Activated B cell treated with CpG ODN at 0.5 μM for 24 hours (primary cell): ENCODE measurements around the gene DEPP1. TPM values are rescaled to one million over a fixed set of nuclear protein-coding genes. Genes with fewer than 3 reads are reported as not detected.
A peak's percentile ranks its signal among the peaks of the same experiment; 100 is the strongest.

ENCODE experiments used
- ATAC-seq: fragments of 200-7000 bp; cut with Tn5 transposase; one replicate; pipeline ENCODE4 v1.10.0; 2021; ENCODE audit warnings: low read depth, mild to moderate bottlenecking, moderate library complexity
- CTCF ChIA-PET: fragments of 350-600 bp; sonication (Branson Sonifier 250); formaldehyde crosslinking; loops from one replicate; lab custom pipeline; 2021; ENCODE audit warnings: antibody characterized with exemption; lab: Charles Lee
- POLR2A ChIA-PET: fragments of 350-600 bp; sonication (Branson Sonifier 250); formaldehyde crosslinking; loops from one replicate; lab custom pipeline; 2021; ENCODE audit warnings: antibody characterized with exemption; lab: Charles Lee
- DNase-seq: peaks from one replicate; pipeline ENCODE4 v3.0.0; 2022
- H3K27ac Mint-ChIP-seq: one replicate; pipeline ENCODE4 v1.8.0; 2020; ENCODE audit warnings: mixed read lengths
- H3K27me3 Mint-ChIP-seq: one replicate; pipeline ENCODE4 v1.8.0; 2021; ENCODE audit warnings: mixed read lengths
- H3K36me3 Mint-ChIP-seq: one replicate; pipeline ENCODE4 v1.8.0; 2021; ENCODE audit warnings: low read depth, mixed read lengths
- H3K4me1 Mint-ChIP-seq: one replicate; pipeline ENCODE4 v1.8.0; 2021; ENCODE audit warnings: mixed read lengths
- H3K4me3 Mint-ChIP-seq: one replicate; pipeline ENCODE4 v1.8.0; 2020; ENCODE audit warnings: mild to moderate bottlenecking, mixed read lengths
- H3K9me3 Mint-ChIP-seq: one replicate; pipeline ENCODE4 v1.8.0; 2020; ENCODE audit warnings: mixed read lengths
- intact Hi-C: fragments of 100-400 bp; cut with micrococcal nuclease; formaldehyde crosslinking; loops from one replicate; pipeline ENCODE4 v1.15.1; 2024
- total RNA-seq: library from RNA; stranded (reverse); gene quantifications from 2 replicates; pipeline ENCODE4 v1.2.3, GENCODE V29; 2022
- TF ChIP-seq, protein P1 (sequence below): fragments of 200-600 bp; IDR thresholded peaks from one replicate; pipeline ENCODE4 v1.8.0; 2022; ENCODE audit warnings: antibody characterized with exemption, mild to moderate bottlenecking

DEPP1 gene
- total RNA-seq, 1 donor from 2014 or later = 0.11 TPM

DNA sequence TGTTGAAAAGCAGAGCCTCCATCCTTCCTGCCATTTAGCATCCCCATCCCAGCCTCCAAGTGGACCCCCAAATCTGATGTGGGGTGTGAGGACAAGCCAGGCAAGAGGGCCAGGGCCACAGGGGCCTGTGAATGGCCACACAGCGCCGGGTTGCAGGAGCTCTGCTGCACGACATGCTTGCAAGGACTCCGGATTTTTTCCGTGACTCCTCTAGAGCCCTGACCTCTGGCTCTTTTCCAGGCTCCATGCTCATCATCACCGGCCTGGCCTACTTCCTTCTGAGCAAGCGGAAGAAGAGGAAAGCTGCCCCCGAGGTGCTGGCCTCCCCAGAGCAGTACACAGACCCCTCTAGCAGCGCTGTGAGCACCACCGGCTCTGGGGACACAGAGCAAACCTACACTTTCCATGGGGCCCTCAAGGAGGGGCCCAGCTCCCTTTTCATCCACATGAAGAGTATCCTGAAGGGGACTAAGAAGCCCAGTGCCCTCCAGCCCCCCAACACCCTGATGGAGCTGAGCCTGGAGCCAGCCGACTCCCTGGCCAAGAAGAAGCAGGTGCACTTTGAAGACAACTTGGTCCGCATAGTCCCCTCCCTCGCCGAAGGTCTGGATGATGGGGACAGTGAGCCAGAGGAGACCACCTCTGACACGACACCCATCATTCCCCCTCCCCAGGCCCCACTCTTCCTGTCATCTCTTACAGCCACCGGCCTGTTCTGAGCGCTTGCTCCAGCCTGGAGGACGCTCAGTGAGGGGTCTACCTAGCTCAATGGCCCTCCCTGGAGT is 44.0 kb downstream of the DEPP1 start:
- H3K4me3 Mint-ChIP-seq = no peak overlapping the region
- TF ChIP-seq, protein P1, sequence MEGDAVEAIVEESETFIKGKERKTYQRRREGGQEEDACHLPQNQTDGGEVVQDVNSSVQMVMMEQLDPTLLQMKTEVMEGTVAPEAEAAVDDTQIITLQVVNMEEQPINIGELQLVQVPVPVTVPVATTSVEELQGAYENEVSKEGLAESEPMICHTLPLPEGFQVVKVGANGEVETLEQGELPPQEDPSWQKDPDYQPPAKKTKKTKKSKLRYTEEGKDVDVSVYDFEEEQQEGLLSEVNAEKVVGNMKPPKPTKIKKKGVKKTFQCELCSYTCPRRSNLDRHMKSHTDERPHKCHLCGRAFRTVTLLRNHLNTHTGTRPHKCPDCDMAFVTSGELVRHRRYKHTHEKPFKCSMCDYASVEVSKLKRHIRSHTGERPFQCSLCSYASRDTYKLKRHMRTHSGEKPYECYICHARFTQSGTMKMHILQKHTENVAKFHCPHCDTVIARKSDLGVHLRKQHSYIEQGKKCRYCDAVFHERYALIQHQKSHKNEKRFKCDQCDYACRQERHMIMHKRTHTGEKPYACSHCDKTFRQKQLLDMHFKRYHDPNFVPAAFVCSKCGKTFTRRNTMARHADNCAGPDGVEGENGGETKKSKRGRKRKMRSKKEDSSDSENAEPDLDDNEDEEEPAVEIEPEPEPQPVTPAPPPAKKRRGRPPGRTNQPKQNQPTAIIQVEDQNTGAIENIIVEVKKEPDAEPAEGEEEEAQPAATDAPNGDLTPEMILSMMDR = no peak

DNA sequence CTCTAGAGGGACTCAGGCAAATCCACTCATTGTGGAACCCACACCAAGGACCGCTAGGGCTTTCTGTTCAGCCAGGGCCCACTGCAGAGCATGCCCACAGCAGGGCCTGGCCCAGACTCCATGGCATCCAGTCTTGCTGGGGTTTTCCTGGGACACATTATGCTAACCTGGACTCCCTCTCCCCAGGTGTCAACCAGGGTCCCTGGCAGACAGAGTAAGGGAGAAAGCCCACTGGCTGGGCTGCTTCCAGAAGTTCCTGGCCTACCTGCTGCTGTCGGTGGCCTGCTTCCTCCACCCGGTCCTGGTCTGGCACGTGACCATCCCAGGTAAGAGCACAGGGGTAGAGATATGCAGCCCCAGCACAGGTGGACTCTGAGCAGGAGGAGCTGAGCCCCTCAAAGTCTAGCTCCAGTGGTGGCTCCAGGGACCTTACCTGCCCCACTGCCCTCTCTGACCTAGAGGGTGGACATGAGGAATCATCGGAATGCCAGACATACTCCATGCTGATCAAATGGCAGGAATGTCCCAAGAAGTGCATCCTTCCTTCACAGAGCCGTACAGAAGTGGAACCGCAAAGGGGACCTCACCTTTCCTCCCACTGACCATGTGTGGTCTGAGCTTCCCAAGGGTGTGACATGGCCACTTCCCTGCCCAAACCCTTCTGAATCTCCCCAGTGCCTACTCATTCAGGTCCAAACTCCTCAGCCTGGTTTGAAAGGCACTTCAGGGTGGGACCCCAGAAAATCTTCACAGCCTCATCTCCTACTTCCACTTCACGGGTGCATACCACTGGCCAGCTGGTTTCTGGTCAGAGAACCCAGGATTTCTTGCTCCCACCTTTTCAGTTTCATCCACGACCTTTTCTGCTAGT is 44.9 kb downstream of the DEPP1 start:
- Mint-ChIP-seq H3K27ac (no peak overlapping the region), H3K4me1 (no peaks in the 10 kb centered on the region), H3K36me3 (no peaks in the 10 kb centered on the region), H3K4me3 (no peak overlapping the region), H3K27me3 (no peaks in the 10 kb centered on the region), H3K9me3 (no peaks in the 10 kb centered on the region)
- TF ChIP-seq, protein P1 = no peak
- DNase-seq (no peak), ATAC-seq (no peak)
- CTCF ChIA-PET = interaction anchor here (0.6 to 4.6 kb wide), 14 partner anchors 11 to 74 kb away, joined by 3 to 60 read pairs (median 4); partner anchors contain the start of genes DEPP1 and ZNF22
- POLR2A ChIA-PET = interaction anchor here (0.7 to 2.8 kb wide), 5 partner anchors 30 to 68 kb away, joined by 3 to 12 read pairs (median 5); no protein-coding TSS in a partner anchor
- intact Hi-C loops = loop anchor here (2.0 kb wide), 2 partner anchors 67 to 301 kb away; partner anchors contain the start of gene ZNF22

More for the DNA sequence above, 44.0 kb downstream of the DEPP1 start:
- DNase-seq (peak; percentile 9), ATAC-seq (no peak)
- CTCF ChIA-PET = interaction anchor here (1.4 to 4.6 kb wide), 4 partner anchors 12 to 44 kb away, joined by 3 to 60 read pairs (median 14); partner anchors contain the start of gene DEPP1
- Mint-ChIP-seq H3K27me3 (no peaks in the 10 kb centered on the region), H3K36me3 (no peaks in the 10 kb centered on the region), H3K27ac (no peak overlapping the region), H3K9me3 (no peaks in the 10 kb centered on the region), H3K4me1 (no peaks in the 10 kb centered on the region)
- intact Hi-C loops = no loop called here
- POLR2A ChIA-PET = interaction anchor here (2.8 kb wide), 1 partner anchor 39 kb away, joined by 12 read pairs; no protein-coding TSS in a partner anchor

DNA sequence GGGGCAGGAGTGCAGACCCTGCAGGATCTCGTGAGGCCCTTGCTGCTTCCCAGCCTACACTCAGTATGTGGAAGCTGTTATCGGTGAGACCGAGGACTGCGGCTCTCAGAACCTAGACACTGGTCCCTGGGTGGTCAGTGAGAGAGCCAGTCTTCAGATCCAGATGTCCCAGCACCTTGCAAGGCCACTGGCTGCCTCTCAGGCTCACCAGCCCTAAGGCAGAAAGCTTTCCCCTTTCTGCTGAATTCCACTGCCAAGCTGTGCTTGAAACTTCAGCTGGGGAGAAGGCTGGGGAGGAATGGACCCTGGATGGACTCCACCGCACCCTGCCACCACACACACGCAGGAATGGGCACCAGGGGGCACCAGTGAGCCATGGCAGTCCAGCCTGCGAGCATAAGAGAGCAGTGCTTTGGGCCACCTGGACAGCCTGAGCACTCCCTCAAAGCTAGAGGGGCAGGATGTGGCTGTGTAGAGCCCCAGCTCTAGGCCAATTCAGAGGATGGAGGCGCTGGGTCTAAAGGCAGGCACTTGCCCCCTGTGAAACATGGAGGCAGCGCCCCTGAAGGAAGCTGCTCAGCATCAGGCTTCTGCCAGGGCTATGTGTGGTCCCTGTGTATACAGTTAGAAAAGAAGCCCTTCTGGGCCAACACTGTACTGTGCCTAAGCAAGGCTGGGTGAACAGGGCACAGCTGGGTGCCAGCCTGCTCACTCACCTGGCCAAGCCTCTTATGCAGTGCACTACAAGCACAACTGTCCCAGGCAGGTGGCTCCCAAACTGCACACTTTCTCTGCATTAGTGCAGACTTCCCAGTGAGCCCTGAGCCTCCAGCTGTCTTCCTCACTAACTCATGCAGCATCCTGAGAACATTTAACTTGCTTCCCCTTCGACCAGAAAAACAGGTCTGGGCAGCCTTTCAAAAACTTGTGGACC is 45.8 kb downstream of the DEPP1 start:
- TF ChIP-seq, protein P1 = peak; percentile 63
- H3K27ac Mint-ChIP-seq = no peak overlapping the region
- no peaks in the 10 kb centered on the region for H3K9me3 Mint-ChIP-seq
- DNase-seq (peak; percentile 84), ATAC-seq (peak; percentile 97)
- POLR2A ChIA-PET = interaction anchor here (0.7 to 2.8 kb wide), 5 partner anchors 31 to 69 kb away, joined by 3 to 12 read pairs (median 5); no protein-coding TSS in a partner anchor
- no peaks in the 10 kb centered on the region for H3K27me3 Mint-ChIP-seq
- CTCF ChIA-PET = interaction anchor here (0.6 to 4.6 kb wide), 15 partner anchors 11 to 75 kb away, joined by 3 to 60 read pairs (median 4); partner anchors contain the start of genes DEPP1 and ZNF22
- H3K36me3 Mint-ChIP-seq = no peaks in the 10 kb centered on the region
- no peak overlapping the region for H3K4me3 Mint-ChIP-seq
- intact Hi-C loops = loop anchor here (1.0 to 2.0 kb wide), 3 partner anchors 43 to 302 kb away; partner anchors contain the start of gene ZNF22
- H3K4me1 Mint-ChIP-seq = no peaks in the 10 kb centered on the region

DNA sequence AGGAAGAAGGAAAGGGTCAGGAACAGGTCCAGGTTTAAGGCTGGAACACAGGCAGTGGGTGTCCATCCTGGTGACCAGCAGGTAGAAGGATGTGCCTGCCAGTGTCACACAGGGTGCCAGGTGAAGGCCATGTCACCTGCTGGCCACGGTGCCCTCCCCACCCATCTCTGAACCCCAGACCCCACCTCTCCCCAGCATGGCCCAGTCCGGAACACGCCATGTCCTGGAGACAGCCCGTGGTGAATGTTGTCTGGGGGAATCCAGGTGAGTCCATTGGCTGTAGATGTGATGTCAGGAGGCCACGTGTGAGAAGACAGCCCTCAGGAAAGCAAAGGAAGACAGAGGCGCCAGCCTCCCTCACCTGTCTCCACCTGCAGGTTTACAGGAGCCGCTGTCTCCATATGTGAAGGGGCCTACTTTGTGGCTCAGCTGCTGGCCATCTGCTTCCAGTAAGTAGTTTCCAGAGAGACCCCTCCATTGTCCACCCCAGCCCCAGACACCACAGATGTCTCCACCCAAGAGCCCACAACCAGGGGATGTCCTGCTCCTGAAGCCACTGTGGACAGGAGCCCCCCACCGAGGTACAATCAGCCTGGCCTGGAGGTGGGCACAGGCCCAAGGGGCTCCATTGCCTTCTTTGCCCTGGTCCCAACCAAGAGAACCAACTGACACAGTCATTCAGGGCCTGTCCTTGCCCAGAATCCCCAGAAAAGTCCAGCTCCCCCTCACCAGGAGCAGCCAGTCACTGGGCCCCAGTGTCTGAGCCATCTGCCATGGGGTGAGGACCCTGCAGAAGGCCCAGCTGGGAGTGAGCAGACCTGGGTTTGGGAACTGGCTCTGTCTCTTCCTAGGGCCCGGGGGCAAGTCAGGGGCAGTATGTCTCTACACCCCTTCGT is 46.7 kb downstream of the DEPP1 start:
- no peak overlapping the region for H3K4me3 Mint-ChIP-seq
- H3K9me3 Mint-ChIP-seq = no peaks in the 10 kb centered on the region
- DNase-seq (no peak), ATAC-seq (no peak)
- TF ChIP-seq, protein P1 = no peak
- CTCF ChIA-PET = interaction anchor here (0.8 to 4.6 kb wide), 9 partner anchors 13 to 70 kb away, joined by 3 to 60 read pairs (median 10); partner anchors contain the start of genes DEPP1 and ZNF22
- no peak overlapping the region for H3K27ac Mint-ChIP-seq
- no peaks in the 10 kb centered on the region for H3K36me3 Mint-ChIP-seq
- POLR2A ChIA-PET = interaction anchor here (1.2 to 2.8 kb wide), 3 partner anchors 32 to 42 kb away, joined by 5 to 12 read pairs (median 10); no protein-coding TSS in a partner anchor
- no peaks in the 10 kb centered on the region for H3K4me1 Mint-ChIP-seq
- no peaks in the 10 kb centered on the region for H3K27me3 Mint-ChIP-seq
- intact Hi-C loops = loop anchor here (1.0 to 2.0 kb wide), 3 partner anchors 43 to 303 kb away; partner anchors contain the start of gene ZNF22
